SU-DHL-6 (cell line): ENCODE results near the gene FSCN2.

ENCODE experiments used
- H2AFZ ChIP-seq: fragments of 200-600 bp; sonication (generic); 2 replicates; pipeline ENCODE4 v1.6.1; 2014; ENCODE audit warnings: low read depth, mild to moderate bottlenecking, moderate library complexity, mixed read lengths, antibody characterized with exemption, low read length; ENCODE audit not compliant: severe bottlenecking
- H3F3A ChIP-seq: fragments of 200-600 bp; shearing (Covaris generic); 2 replicates; pipeline ENCODE4 v1.6.0; 2016; ENCODE audit warnings: antibody characterized with exemption, mild to moderate bottlenecking; ENCODE audit not compliant: insufficient read depth
- H3K27ac ChIP-seq: fragments of 200-600 bp; sonication (generic); 2 replicates; pipeline ENCODE4 v1.5.1; 2016; ENCODE audit warnings: low read depth, mild to moderate bottlenecking, low read length, moderate library complexity, mixed read lengths
- H3K27me3 ChIP-seq: fragments of 200-600 bp; sonication (generic), shearing (Covaris generic); 2 replicates; pipeline ENCODE4 v1.6.0; 2014; ENCODE audit warnings: mild to moderate bottlenecking, low read length
- H3K36me3 ChIP-seq: fragments of 200-600 bp; sonication (generic); 2 replicates; pipeline ENCODE4 v1.6.1; 2014; ENCODE audit warnings: mild to moderate bottlenecking, low read length, mixed read lengths
- H3K4me2 ChIP-seq: fragments of 300-600, 200-600 bp; shearing (Covaris generic), sonication (generic); 2 replicates; pipeline ENCODE4 v1.6.0; 2014; ENCODE audit warnings: low read length, low read depth, mild to moderate bottlenecking; ENCODE audit not compliant: poor library complexity, severe bottlenecking
- H3K4me3 ChIP-seq: fragments of 200-600 bp; sonication (generic); 2 replicates; pipeline ENCODE4 v1.5.1; 2014; ENCODE audit warnings: antibody characterized with exemption, low read length, mild to moderate bottlenecking, mixed read lengths; ENCODE audit not compliant: insufficient read depth, poor library complexity, severe bottlenecking
- H3K79me2 ChIP-seq: fragments of 200-600 bp; sonication (generic); 2 replicates; pipeline ENCODE4 v1.6.1; 2014; ENCODE audit warnings: mild to moderate bottlenecking, low read length, moderate library complexity; ENCODE audit not compliant: insufficient read depth
- H3K9ac ChIP-seq: fragments of 200-600 bp; sonication (generic); 2 replicates; pipeline ENCODE4 v1.7.0; 2014; ENCODE audit warnings: mild to moderate bottlenecking, low read length
- H3K9me2 ChIP-seq: fragments of 200-600 bp; sonication (generic); replicated peaks from 2 replicates; pipeline ENCODE4 v1.6.1; 2014; ENCODE audit warnings: low read length; ENCODE audit not compliant: insufficient read depth
- H3K9me3 ChIP-seq: fragments of 200-600 bp; sonication (generic); 2 replicates; pipeline ENCODE4 v1.6.1; 2014; ENCODE audit warnings: low read length, mixed read lengths; ENCODE audit not compliant: insufficient read depth
- H4K20me1 ChIP-seq: fragments of 200-600 bp; sonication (generic); 2 replicates; pipeline ENCODE4 v1.6.1; 2014; ENCODE audit warnings: low read depth, mild to moderate bottlenecking, antibody characterized with exemption, low read length, moderate library complexity, mixed read lengths
- CTCF ChIP-seq: fragments of 200-600 bp; sonication (generic); IDR thresholded peaks from one replicate; pipeline ENCODE4 v1.5.1; 2017; ENCODE audit warnings: antibody characterized with exemption, mild to moderate bottlenecking, low read length, moderate library complexity; ENCODE audit not compliant: insufficient read depth, poor library complexity, severe bottlenecking
- EZH2phosphoT487 ChIP-seq: fragments of 200-600 bp; sonication (generic), shearing (Covaris generic); conservative IDR thresholded peaks from 2 replicates; pipeline ENCODE4 v1.6.1; 2018; ENCODE audit warnings: mild to moderate bottlenecking, antibody characterized with exemption, low read length, moderate library complexity, mixed read lengths

FSCN2 gene

DNA sequence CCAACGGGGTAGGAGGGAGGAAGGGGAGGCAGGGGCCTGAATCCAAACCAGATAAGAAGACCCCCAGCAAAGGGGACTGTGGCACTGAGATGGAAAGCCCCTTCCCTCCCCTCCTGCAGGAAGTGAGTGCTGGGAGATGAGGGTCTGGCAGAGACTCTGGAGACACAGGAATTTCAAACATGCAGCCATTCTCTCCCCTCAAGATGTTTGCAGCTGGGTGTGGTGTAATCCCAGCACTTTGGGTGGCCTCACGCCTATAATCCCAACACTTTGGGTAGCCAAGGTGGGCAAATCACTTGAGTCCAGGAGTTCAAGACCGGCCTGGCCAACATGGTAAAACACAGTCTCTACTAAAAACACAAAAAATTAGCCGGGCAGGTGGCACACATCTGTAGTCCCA is 57.9 kb downstream of the FSCN2 start:
- TF ChIP-seq CTCF, result no peak
- TF ChIP-seq EZH2phosphoT487, result no peak
- no peak overlapping the region for H3K9ac ChIP-seq
- no peaks in the 10 kb centered on the region for H3K9me3 ChIP-seq
- no peak overlapping the region for H3K4me2 ChIP-seq
- H3K9me2 ChIP-seq, result no peaks in the 10 kb centered on the region
- no peaks in the 10 kb centered on the region for H3F3A ChIP-seq
- H4K20me1 ChIP-seq, result no peaks in the 10 kb centered on the region
- H3K79me2 ChIP-seq, result no peaks in the 10 kb centered on the region
- no peak overlapping the region for H3K27ac ChIP-seq
- peaks cover 19% of the 10 kb centered on the region; the same call in 1 of the 2 replicates for H3K36me3 ChIP-seq
- H3K4me3 ChIP-seq, result no peak overlapping the region
- no peaks in the 10 kb centered on the region for H3K27me3 ChIP-seq
- no peak overlapping the region for H2AFZ ChIP-seq
